IMR-90 (cell line): ENCODE data around the gene TBC1D1. TPM values are rescaled to one million over a fixed set of nuclear protein-coding genes. Genes with fewer than 3 reads are reported as not detected.

Experiments used
- ATAC-seq: fragments of 200-7000 bp; cut with Tn5 transposase; 2 replicates; pipeline ENCODE4 v1.9.1; 2020; ENCODE audit warnings: low read depth, mild to moderate bottlenecking, moderate library complexity
- BruUV-seq: library from RNA; stranded (reverse); fragments of 400-500 nt; replicated peaks from 2 replicates; lab custom pipeline; 2021; lab: Mats Ljungman, UMichigan
- CTCF ChIA-PET: fragments of 300-600 bp; formaldehyde crosslinking; extraction: SDS; loops from one replicate; lab custom pipeline; 2021; ENCODE audit warnings: antibody characterized with exemption; lab: Yijun Ruan, JAX
- POLR2A ChIA-PET: fragments of 300-600 bp; sonication (Branson Sonifier 250); formaldehyde crosslinking; loops from one replicate; lab custom pipeline; 2022; ENCODE audit warnings: antibody characterized with exemption; ENCODE audit not compliant: unreplicated experiment; lab: Charles Lee
- DNase-seq: peaks from one replicate; pipeline ENCODE4 v3.0.0; 2013
- H2AFZ ChIP-seq: replicated peaks from 2 replicates; pipeline ENCODE3; 2013; ENCODE audit warnings: low read length, mild to moderate bottlenecking; ENCODE audit not compliant: poor library complexity
- H2AK5ac ChIP-seq: 2 replicates; pipeline ENCODE4 v1.6.1; 2013; ENCODE audit warnings: low read depth, low read length, inconsistent platforms
- H2AK9ac ChIP-seq: replicated peaks from 2 replicates; pipeline ENCODE3; 2013; ENCODE audit warnings: mild to moderate bottlenecking, low read depth, low read length, moderate library complexity; ENCODE audit not compliant: poor library complexity
- H2BK120ac ChIP-seq: 2 replicates; pipeline ENCODE4 v1.6.1; 2013; ENCODE audit warnings: low read depth, low read length, inconsistent platforms
- H2BK15ac ChIP-seq: 3 replicates; pipeline ENCODE4 v1.6.1; 2013; ENCODE audit warnings: low read depth, low read length, inconsistent platforms
- H2BK20ac ChIP-seq: 2 replicates; pipeline ENCODE4 v1.6.1; 2013; ENCODE audit warnings: low read depth, mild to moderate bottlenecking, inconsistent platforms, low read length, moderate library complexity
- H2BK5ac ChIP-seq: 2 replicates; pipeline ENCODE4 v1.6.1; 2013; ENCODE audit warnings: mild to moderate bottlenecking, low read depth, low read length, inconsistent platforms; ENCODE audit not compliant: poor library complexity, severe bottlenecking
- H3K14ac ChIP-seq: replicated peaks from 2 replicates; pipeline ENCODE4 v1.6.1; 2013; ENCODE audit warnings: low read depth, low read length, inconsistent platforms
- H3K18ac ChIP-seq: 2 replicates; pipeline ENCODE4 v1.6.1; 2013; ENCODE audit warnings: low read depth, low read length, control low read depth
- H3K23ac ChIP-seq: 2 replicates; pipeline ENCODE4 v1.6.1; 2013; ENCODE audit warnings: low read depth, low read length, inconsistent platforms
- H3K27ac ChIP-seq: 2 replicates; pipeline ENCODE4 v1.5.1; 2013; ENCODE audit warnings: mild to moderate bottlenecking, control low read depth, low read length; ENCODE audit not compliant: insufficient read depth
- H3K27me3 ChIP-seq: 2 replicates; pipeline ENCODE4 v1.6.1; 2013; ENCODE audit warnings: low read length; ENCODE audit not compliant: control insufficient read depth, insufficient read depth
- H3K36me3 ChIP-seq: 2 replicates; pipeline ENCODE4 v1.6.1; 2013; ENCODE audit warnings: low read length, mixed read lengths; ENCODE audit not compliant: control insufficient read depth, insufficient read depth
- H3K4ac ChIP-seq: 2 replicates; pipeline ENCODE4 v1.6.1; 2013; ENCODE audit warnings: low read depth, low read length, inconsistent platforms
- H3K4me1 ChIP-seq: 2 replicates; pipeline ENCODE4 v1.6.1; 2013; ENCODE audit warnings: low read length, mixed read lengths; ENCODE audit not compliant: control insufficient read depth, insufficient read depth
- H3K4me2 ChIP-seq: 2 replicates; pipeline ENCODE4 v1.6.1; 2013; ENCODE audit warnings: low read depth, mild to moderate bottlenecking, control low read depth, low read length, moderate library complexity
- H3K4me3 ChIP-seq: 2 replicates; pipeline ENCODE4 v1.5.1; 2013; ENCODE audit warnings: low read depth, mild to moderate bottlenecking, control low read depth, low read length, moderate library complexity; ENCODE audit not compliant: insufficient read depth
- H3K56ac ChIP-seq: 2 replicates; pipeline ENCODE4 v1.6.1; 2013; ENCODE audit warnings: low read length, inconsistent platforms; ENCODE audit not compliant: insufficient read depth; ENCODE audit errors: extremely low read depth
- H3K79me1 ChIP-seq, 2 experiments: 2 replicates each; pipeline ENCODE4 v1.6.1; 2013; ENCODE audit warnings: low read length in 2 of 2, inconsistent platforms in 1 of 2, low read depth in 1 of 2
- H3K9ac ChIP-seq: 2 replicates; pipeline ENCODE4 v1.6.1; 2013; ENCODE audit warnings: low read depth, low read length, control low read depth
- H3K9me1 ChIP-seq: 2 replicates; pipeline ENCODE4 v1.6.1; 2013; ENCODE audit warnings: low read length, inconsistent platforms; ENCODE audit not compliant: insufficient read depth
- H3K9me3 ChIP-seq: 2 replicates; pipeline ENCODE4 v1.6.1; 2013; ENCODE audit warnings: low read length; ENCODE audit not compliant: control insufficient read depth, insufficient read depth
- H4K20me1 ChIP-seq: 2 replicates; pipeline ENCODE4 v1.6.1; 2013; ENCODE audit warnings: low read length, inconsistent platforms; ENCODE audit not compliant: insufficient read depth
- H4K5ac ChIP-seq: 2 replicates; pipeline ENCODE4 v1.6.1; 2013; ENCODE audit warnings: mild to moderate bottlenecking, low read depth, low read length, control low read depth
- H4K8ac ChIP-seq, 2 experiments: 2 replicates each; pipeline ENCODE4 v1.6.1; 2013; ENCODE audit warnings: low read depth in 2 of 2, low read length in 2 of 2, control low read depth in 1 of 2, inconsistent platforms in 1 of 2
- H4K91ac ChIP-seq: 2 replicates; pipeline ENCODE4 v1.6.1; 2013; ENCODE audit warnings: low read depth, low read length, inconsistent platforms; ENCODE audit not compliant: insufficient read depth
- BHLHE40 ChIP-seq: fragments of 150-350 bp; IDR thresholded peaks from 2 replicates; pipeline ENCODE4 v1.6.1; 2016; ENCODE audit warnings: mild to moderate bottlenecking, low read depth, low read length
- CHD1 ChIP-seq: IDR thresholded peaks from 2 replicates; pipeline ENCODE4 v1.6.1; 2012; ENCODE audit warnings: low read depth, low read length, improper control_type of control experiment
- CTCF ChIP-seq: conservative IDR thresholded peaks from 2 replicates; pipeline ENCODE4 v1.5.1; 2012; ENCODE audit warnings: mild to moderate bottlenecking, low read depth, low read length, improper control_type of control experiment
- ELK1 ChIP-seq: fragments of 150-350 bp; IDR thresholded peaks from 2 replicates; pipeline ENCODE4 v1.6.1; 2016; ENCODE audit warnings: low read depth, mild to moderate bottlenecking, low read length, moderate library complexity, borderline replicate concordance
- FOS ChIP-seq: fragments of 150-350 bp; IDR thresholded peaks from 2 replicates; pipeline ENCODE4 v1.6.1; 2016; ENCODE audit warnings: low read depth, low read length
- MAZ ChIP-seq: IDR thresholded peaks from 2 replicates; pipeline ENCODE4 v1.6.1; 2012; ENCODE audit warnings: low read depth, mild to moderate bottlenecking, low read length, improper control_type of control experiment, moderate library complexity, borderline replicate concordance
- MXI1 ChIP-seq: IDR thresholded peaks from 2 replicates; pipeline ENCODE4 v1.6.1; 2012; ENCODE audit warnings: low read depth, mild to moderate bottlenecking, low read length, moderate library complexity, borderline replicate concordance
- NFE2L2 ChIP-seq: fragments of 150-350 bp; IDR thresholded peaks from 2 replicates; pipeline ENCODE4 v1.6.1; 2016; ENCODE audit warnings: low read depth, mild to moderate bottlenecking, low read length
- POLR2A ChIP-seq: IDR thresholded peaks from 2 replicates; pipeline ENCODE4 v1.6.1; 2012; ENCODE audit warnings: mild to moderate bottlenecking, low read depth, low read length
- RAD21 ChIP-seq: IDR thresholded peaks from 2 replicates; pipeline ENCODE4 v1.6.1; 2012; ENCODE audit warnings: low read length, improper control_type of control experiment
- RCOR1 ChIP-seq: IDR thresholded peaks from 2 replicates; pipeline ENCODE4 v1.6.1; 2012; ENCODE audit warnings: mild to moderate bottlenecking, low read length, improper control_type of control experiment; ENCODE audit not compliant: insufficient replicate concordance
- RFX5 ChIP-seq: IDR thresholded peaks from 2 replicates; pipeline ENCODE4 v1.8.0; 2012; ENCODE audit warnings: low read depth, mild to moderate bottlenecking, low read length, moderate library complexity
- SMC3 ChIP-seq: fragments of 150-350 bp; IDR thresholded peaks from 2 replicates; pipeline ENCODE4 v1.6.1; 2016; ENCODE audit warnings: low read depth, mild to moderate bottlenecking, antibody characterized with exemption, low read length, moderate library complexity
- WGBS, 2 experiments: methylation state at CpG; one replicate each; pipeline versions ENCODE4 v1.1.5 to v1.1.7; 2013; ENCODE audit warnings: missing lambda C conversion rate in 2 of 2; ENCODE audit not compliant: insufficient read length in 1 of 2; ENCODE audit errors: extremely low coverage in 2 of 2; 5-methylcytosine and 5-hydroxymethylcytosine counted together
- dilution Hi-C: fragments of 300-500 bp; cut with HindIII; formaldehyde crosslinking; loops from one replicate; pipeline ENCODE4 v1.14.3; 2018; ENCODE audit warnings: low sequenced_read_pairs; ENCODE audit not compliant: unreplicated experiment
- in situ Hi-C: fragments of 300-500 bp; cut with MboI; formaldehyde crosslinking; loops from 3 replicates; pipeline ENCODE4 v1.14.3; 2019; ENCODE audit warnings: low sequenced_read_pairs, inconsistent platforms, mixed read lengths
- intact Hi-C: fragments of 100-400 bp; cut with micrococcal nuclease; formaldehyde crosslinking; loops from 2 replicates; pipeline ENCODE4 v1.10.0; 2022
- polyA plus RNA-seq, 3 experiments: library from polyadenylated mRNA; depleted of rRNA; stranded (reverse); fragments of >200 nt; gene quantifications; 2 replicates each; pipeline ENCODE4 v1.2.3, GENCODE V29; 2012; ENCODE audit warnings: low replicate concordance in 1 of 3
- total RNA-seq: library from RNA; depleted of rRNA; stranded (reverse); fragments of >200 nt; gene quantifications from 2 replicates; pipeline ENCODE4 v1.2.3, GENCODE V29; 2012

The TBC1D1 gene
- total and polyA plus RNA-seq, 2 of the 4 experiments (the other 2 are of a cell fraction) = 42.4 to 104 TPM

DNA sequence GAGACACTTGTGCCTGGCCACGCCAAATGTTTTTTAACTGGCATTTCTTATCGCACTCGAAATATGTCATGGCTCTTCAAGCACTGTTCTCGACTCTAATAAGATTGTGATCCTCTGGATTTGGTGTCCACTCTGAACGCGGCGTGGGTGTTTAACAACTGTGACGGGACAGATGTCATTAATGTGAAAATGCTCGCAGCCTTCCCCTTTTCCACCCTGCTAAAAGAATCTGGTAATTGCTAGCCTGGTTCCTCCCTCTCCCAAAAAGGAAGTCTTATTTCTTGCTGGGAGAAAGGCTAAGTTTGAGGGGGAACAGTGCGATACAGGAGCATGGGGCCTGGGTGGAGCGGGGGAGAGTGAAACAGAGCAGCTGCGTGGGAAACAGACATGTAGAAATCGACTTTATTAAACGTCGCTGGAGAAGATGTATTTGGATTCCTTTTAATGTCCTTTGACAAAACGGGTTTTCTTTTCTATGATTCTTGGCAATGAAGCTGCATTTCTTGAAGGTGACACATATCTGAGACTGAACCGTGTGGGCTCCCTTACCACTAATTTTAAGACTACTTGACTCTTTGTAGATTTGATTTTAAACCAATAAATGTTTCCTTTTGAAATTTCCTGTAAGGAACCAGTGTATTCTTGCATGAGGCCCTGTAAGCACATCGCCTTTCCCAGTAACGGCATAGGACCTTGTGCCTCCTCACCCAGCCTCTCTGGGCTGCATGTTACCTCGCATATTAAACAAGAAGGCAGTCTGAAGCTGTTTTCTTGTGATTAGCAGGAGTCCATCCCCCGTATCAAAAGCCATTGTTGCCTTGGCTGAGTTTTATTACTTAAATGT lies 17.8 kb downstream of the TBC1D1 start:
- Histone ChIP-seq H4K20me1 (no peaks in the 10 kb centered on the region), H3K4me3 (no peak overlapping the region), H3K23ac (no peak overlapping the region), H2AK9ac (peak overlapping the region; percentile 43), H3K79me1 (no peaks in the 10 kb centered on the region), H3K9me1 (no peaks in the 10 kb centered on the region), H3K9me3 (no peaks in the 10 kb centered on the region), H3K4me1 (no peaks in the 10 kb centered on the region), H3K4ac (no peak overlapping the region), H3K14ac (no peak overlapping the region), H4K8ac (no peak overlapping the region), H2AFZ (peak overlapping the region; percentile 64), H4K91ac (no peak overlapping the region), H3K27me3 (peaks cover 19% of the 10 kb centered on the region), H3K18ac (no peak overlapping the region), H2BK20ac (no peak overlapping the region), H3K56ac (no peak overlapping the region; the same call in 1 of the 2 replicates), H3K27ac (no peak overlapping the region), H3K36me3 (no peaks in the 10 kb centered on the region), H2BK5ac (no peak overlapping the region), H4K5ac (no peak overlapping the region), H3K4me2 (0 out of 2 replicates have a peak overlapping the region, but pooled peaks have one; percentile 25), H2AK5ac (no peak overlapping the region), H2BK120ac (no peak overlapping the region), H3K9ac (no peak overlapping the region), H2BK15ac (no peak overlapping the region)
- BruUV-seq = no TSS peak
- ATAC-seq (no peak), DNase-seq (peak; percentile 60)
- in situ Hi-C loops (no loop called here), dilution Hi-C loops (no loop called here), intact Hi-C loops (no loop called here)
- POLR2A ChIA-PET = no interaction called here
- CTCF ChIA-PET = no interaction called here
- WGBS, 2 experiments = 59% methylated on average over 6 of the region's 21 CpGs; no CpG with 5 or more reads in 1 of the 2 experiments
- TF ChIP-seq MAZ = no peak
- TF ChIP-seq ELK1 = no peak
- TF ChIP-seq CTCF = no peak
- TF ChIP-seq POLR2A = no peak
- no peak for TF ChIP-seq CHD1
- TF ChIP-seq RFX5 = no peak
- TF ChIP-seq MXI1 = no peak
- no peak for TF ChIP-seq FOS
- TF ChIP-seq SMC3 = no peak
- TF ChIP-seq NFE2L2 = no peak
- no peak for TF ChIP-seq RAD21
- no peak for TF ChIP-seq BHLHE40
- no peak for TF ChIP-seq RCOR1
